ENCODE data around the gene C9.

GRCh38 chr5:39409033-39409432 lies 44.7 kb upstream of the C9 start:
- TF ChIP-seq CTCF (conservative IDR thresholded peaks at IDR 0.05; ENCODE audit: low read depth, low read length) (no peak), POLR2A (IDR thresholded peaks at IDR 0.05; ENCODE audit: low read depth, low read length) (no peak), NFE2L2 (IDR thresholded peaks at IDR 0.05; ENCODE audit: low read depth, low read length) (no peak), USF2 (IDR thresholded peaks at IDR 0.05; ENCODE audit: low read depth, low read length) (no peak), SMC3 (IDR thresholded peaks at IDR 0.05; ENCODE audit: low read depth, low read length) (no peak), MXI1 (IDR thresholded peaks at IDR 0.05; ENCODE audit: borderline replicate concordance, low read depth, low read length) (no peak), RCOR1 (IDR thresholded peaks at IDR 0.05; ENCODE audit: insufficient replicate concordance, low read length) (no peak), MAFK (IDR thresholded peaks at IDR 0.05; ENCODE audit: low read depth, low read length) (no peak), FOS (IDR thresholded peaks at IDR 0.05; ENCODE audit: low read depth, low read length) (no peak), CHD1 (IDR thresholded peaks at IDR 0.05; ENCODE audit: low read depth, low read length) (no peak), MAZ (IDR thresholded peaks at IDR 0.05; ENCODE audit: borderline replicate concordance, low read depth, low read length) (no peak)
